GM12864 (cell line): ENCODE results near the gene PRKG1.

Experiments used
- DNase-seq: peaks from one replicate; pipeline ENCODE4 v3.0.0-alpha.2; 2011; ENCODE audit warnings: low read depth
- H3K4me3 ChIP-seq: 2 replicates; pipeline ENCODE4 v1.5.1; 2011; ENCODE audit warnings: mild to moderate bottlenecking, low read depth, low read length, control low read depth
- TF ChIP-seq, protein P1 (sequence below): IDR thresholded peaks from 2 replicates; pipeline ENCODE4 v1.5.1; 2011; ENCODE audit warnings: low read depth, mild to moderate bottlenecking, moderate library complexity, low read length, control low read depth, inconsistent platforms; ENCODE audit errors: missing control alignments

PRKG1 gene

DNA sequence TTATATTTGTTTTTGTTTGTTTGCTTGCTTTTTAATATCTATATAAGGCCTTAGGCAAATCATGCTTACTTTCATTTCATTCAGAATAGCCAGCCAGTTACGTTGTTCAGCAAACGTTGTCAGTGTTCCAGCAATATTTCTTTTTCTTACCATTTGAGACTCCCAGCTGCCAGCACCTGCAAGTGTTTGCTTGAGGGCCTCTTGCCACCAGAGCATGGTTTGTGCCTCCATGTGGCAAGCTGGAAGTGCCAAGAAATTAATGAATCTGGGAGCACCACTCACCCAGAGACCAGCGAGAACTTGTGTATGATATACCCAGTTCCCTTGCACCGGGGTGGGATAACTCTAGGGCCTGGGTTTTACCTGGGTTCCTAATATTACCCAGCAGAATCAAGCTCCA, 802.2 kb downstream of the PRKG1 start:
- H3K4me3 ChIP-seq = no peak overlapping the region
- DNase-seq = no peak
- TF ChIP-seq, protein P1, sequence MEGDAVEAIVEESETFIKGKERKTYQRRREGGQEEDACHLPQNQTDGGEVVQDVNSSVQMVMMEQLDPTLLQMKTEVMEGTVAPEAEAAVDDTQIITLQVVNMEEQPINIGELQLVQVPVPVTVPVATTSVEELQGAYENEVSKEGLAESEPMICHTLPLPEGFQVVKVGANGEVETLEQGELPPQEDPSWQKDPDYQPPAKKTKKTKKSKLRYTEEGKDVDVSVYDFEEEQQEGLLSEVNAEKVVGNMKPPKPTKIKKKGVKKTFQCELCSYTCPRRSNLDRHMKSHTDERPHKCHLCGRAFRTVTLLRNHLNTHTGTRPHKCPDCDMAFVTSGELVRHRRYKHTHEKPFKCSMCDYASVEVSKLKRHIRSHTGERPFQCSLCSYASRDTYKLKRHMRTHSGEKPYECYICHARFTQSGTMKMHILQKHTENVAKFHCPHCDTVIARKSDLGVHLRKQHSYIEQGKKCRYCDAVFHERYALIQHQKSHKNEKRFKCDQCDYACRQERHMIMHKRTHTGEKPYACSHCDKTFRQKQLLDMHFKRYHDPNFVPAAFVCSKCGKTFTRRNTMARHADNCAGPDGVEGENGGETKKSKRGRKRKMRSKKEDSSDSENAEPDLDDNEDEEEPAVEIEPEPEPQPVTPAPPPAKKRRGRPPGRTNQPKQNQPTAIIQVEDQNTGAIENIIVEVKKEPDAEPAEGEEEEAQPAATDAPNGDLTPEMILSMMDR = no peak

- H3K4me3 ChIP-seq = no peak overlapping the region
- no peak for DNase-seq
- TF ChIP-seq, protein P1 = no peak
Observed at GRCh38 chr10:51876979-51877378, 802.7 kb downstream of the PRKG1 start.

DNA sequence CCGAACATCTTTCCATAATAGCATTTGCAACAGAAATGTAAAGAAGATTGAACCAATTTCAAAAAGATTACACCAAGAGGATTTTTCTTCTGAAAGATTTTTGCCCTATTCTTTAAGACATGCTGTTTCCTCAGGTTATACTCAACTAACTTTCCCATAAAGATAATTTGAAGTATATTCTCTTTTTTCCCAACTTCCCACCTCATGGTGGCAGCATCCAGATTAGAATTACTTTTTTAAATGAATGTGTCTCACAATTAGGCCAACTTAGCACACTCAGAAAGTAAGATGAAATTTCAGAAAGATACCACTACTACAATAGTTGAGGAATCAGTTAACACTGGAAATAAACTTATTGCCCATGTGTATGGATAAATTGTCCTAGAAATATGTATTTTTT, 803.3 kb downstream of the PRKG1 start:
- DNase-seq = no peak
- TF ChIP-seq, protein P1 = no peak
- H3K4me3 ChIP-seq = no peak overlapping the region

DNA sequence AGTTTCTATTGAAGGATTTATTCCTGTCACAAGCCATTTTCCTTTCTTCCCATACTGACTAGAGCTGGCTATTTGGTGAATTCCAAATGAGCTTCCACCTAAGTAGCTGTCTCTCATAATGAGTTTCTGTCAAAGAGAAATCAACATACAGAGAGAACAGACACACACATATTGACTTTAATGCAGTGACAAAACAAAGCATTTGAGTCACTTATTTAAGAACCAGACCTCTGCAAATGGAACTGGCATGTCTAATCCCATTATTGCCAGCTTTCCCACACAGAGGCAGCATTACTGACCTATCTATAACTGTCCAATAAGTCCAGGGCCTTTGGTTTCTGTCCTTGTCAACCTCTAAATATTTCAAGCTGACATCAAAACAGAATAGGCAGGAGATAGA, 804.4 kb downstream of the PRKG1 start:
- TF ChIP-seq, protein P1 = no peak
- DNase-seq = no peak
- no peak overlapping the region for H3K4me3 ChIP-seq

DNA sequence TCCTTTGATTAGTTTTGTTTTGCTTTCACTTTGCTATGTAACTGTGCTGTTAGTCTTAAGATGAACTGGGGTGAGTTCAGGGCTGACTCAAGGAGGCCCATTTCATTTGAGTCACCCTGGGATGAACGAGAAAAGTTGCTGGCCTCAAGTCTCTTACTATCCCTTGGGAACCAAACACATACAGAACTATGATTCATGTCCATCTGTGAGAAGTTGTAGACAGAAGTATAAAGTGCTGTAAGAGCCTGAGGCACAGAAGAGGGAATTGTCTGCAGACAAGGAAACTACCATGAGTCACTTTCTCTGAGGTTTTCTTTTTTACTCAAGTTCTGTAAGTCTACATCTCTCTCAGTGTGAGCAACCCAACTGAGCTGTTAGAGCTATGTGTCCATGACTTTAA, 805.0 kb downstream of the PRKG1 start:
- DNase-seq = peak; percentile 12
- no peak overlapping the region for H3K4me3 ChIP-seq
- TF ChIP-seq, protein P1 = no peak

- no peak for DNase-seq
- TF ChIP-seq, protein P1 = no peak
- no peak overlapping the region for H3K4me3 ChIP-seq
Observed at GRCh38 chr10:51881213-51881612, 806.9 kb downstream of the PRKG1 start.

GRCh38 chr10:51886438-51887068, 812.3 kb downstream of the PRKG1 start:
- TF ChIP-seq, protein P1 = no peak
- H3K4me3 ChIP-seq = no peak overlapping the region
- DNase-seq = no peak
